ENCODE data around the gene POLR2L. TPM values are rescaled to one million over a fixed set of nuclear protein-coding genes. Genes with fewer than 3 reads are reported as not detected.

POLR2L gene
- total RNA-seq, 2 experiments from 2014 or later, result 90.3 to 96.0 TPM

GRCh38 chr11:876545-876944 lies 34.2 kb upstream of the POLR2L start:
- no peak overlapping the region for H3K4me3 Mint-ChIP-seq
- H3K4me1 Mint-ChIP-seq, result no peaks in the 10 kb centered on the region
- peaks cover 2% of the 10 kb centered on the region for H3K36me3 Mint-ChIP-seq (ENCODE audit: low read depth)
- DNase-seq, result no peak
- no peak overlapping the region for H3K27ac Mint-ChIP-seq
- ChIA-PET POLR2A (no interaction called here), CTCF (no interaction called here)
- no peaks in the 10 kb centered on the region for H3K9me3 Mint-ChIP-seq
- no peaks in the 10 kb centered on the region for H3K27me3 Mint-ChIP-seq

GRCh38 chr11:875769-876301 lies 33.5 kb upstream of the POLR2L start:
- Mint-ChIP-seq H3K27me3 (no peaks in the 10 kb centered on the region), H3K27ac (no peak overlapping the region), H3K4me3 (no peak overlapping the region), H3K9me3 (no peaks in the 10 kb centered on the region), H3K4me1 (no peaks in the 10 kb centered on the region), H3K36me3 (ENCODE audit: low read depth) (peaks cover 2% of the 10 kb centered on the region)
- POLR2A ChIA-PET, result no interaction called here
- no peak for DNase-seq
- CTCF ChIA-PET, result no interaction called here

DNA sequence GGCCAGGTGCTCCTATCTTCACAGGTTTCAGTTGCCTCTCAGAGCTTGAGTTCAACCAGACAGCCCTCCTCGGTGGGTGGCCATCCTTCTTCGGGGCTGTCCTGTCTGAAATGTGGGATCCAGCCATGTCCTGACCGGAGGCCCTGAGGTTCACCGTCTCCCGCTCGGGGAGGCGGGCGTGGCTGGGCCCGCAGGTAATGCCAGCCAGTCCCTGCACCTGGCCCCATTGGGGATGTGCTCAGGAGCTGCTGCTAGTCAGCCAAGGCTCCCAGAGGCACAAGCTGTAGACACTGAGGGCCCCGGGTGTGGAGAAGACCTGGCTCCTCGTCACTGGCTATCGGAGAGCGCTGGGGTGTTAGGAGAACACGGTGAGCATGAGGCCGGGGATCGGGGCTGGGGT lies 32.9 kb upstream of the POLR2L start:
- POLR2A ChIA-PET, result no interaction called here
- H3K27ac Mint-ChIP-seq, result no peak overlapping the region
- H3K4me1 Mint-ChIP-seq, result no peaks in the 10 kb centered on the region
- no peaks in the 10 kb centered on the region for H3K27me3 Mint-ChIP-seq
- no peak for DNase-seq
- no peaks in the 10 kb centered on the region for H3K9me3 Mint-ChIP-seq
- H3K4me3 Mint-ChIP-seq, result no peak overlapping the region
- H3K36me3 Mint-ChIP-seq (ENCODE audit: low read depth), result peaks cover 2% of the 10 kb centered on the region
- CTCF ChIA-PET, result no interaction called here

- H3K4me3 Mint-ChIP-seq, result no peak overlapping the region
- no peaks in the 10 kb centered on the region for H3K27me3 Mint-ChIP-seq
- DNase-seq, result no peak
- no peaks in the 10 kb centered on the region for H3K9me3 Mint-ChIP-seq
- no peaks in the 10 kb centered on the region for H3K4me1 Mint-ChIP-seq
- no peak overlapping the region for H3K27ac Mint-ChIP-seq
- H3K36me3 Mint-ChIP-seq (ENCODE audit: low read depth), result no peaks in the 10 kb centered on the region
- POLR2A ChIA-PET, result no interaction called here
- CTCF ChIA-PET, result no interaction called here
These were observed 31.4 kb upstream of the POLR2L start for GRCh38 chr11:873706-874105.

- no peak for DNase-seq
- Mint-ChIP-seq H3K4me1 (no peaks in the 10 kb centered on the region), H3K27ac (no peak overlapping the region), H3K27me3 (no peaks in the 10 kb centered on the region), H3K9me3 (no peaks in the 10 kb centered on the region), H3K4me3 (no peak overlapping the region), H3K36me3 (ENCODE audit: low read depth) (no peaks in the 10 kb centered on the region)
- POLR2A ChIA-PET, result no interaction called here
- CTCF ChIA-PET, result interaction anchor here (0.9 kb wide), 1 partner anchor 30 kb away, joined by 3 read pairs; no protein-coding TSS in a partner anchor
These were observed 30.5 kb upstream of the POLR2L start for GRCh38 chr11:872799-873198.

GRCh38 chr11:871472-871871 lies 29.1 kb upstream of the POLR2L start:
- DNase-seq, result no peak
- no peaks in the 10 kb centered on the region for H3K27me3 Mint-ChIP-seq
- CTCF ChIA-PET, result no interaction called here
- no peaks in the 10 kb centered on the region for H3K9me3 Mint-ChIP-seq
- POLR2A ChIA-PET, result no interaction called here
- H3K4me3 Mint-ChIP-seq, result no peak overlapping the region
- H3K27ac Mint-ChIP-seq, result no peak overlapping the region
- H3K36me3 Mint-ChIP-seq (ENCODE audit: low read depth), result no peaks in the 10 kb centered on the region
- H3K4me1 Mint-ChIP-seq, result no peaks in the 10 kb centered on the region

DNA sequence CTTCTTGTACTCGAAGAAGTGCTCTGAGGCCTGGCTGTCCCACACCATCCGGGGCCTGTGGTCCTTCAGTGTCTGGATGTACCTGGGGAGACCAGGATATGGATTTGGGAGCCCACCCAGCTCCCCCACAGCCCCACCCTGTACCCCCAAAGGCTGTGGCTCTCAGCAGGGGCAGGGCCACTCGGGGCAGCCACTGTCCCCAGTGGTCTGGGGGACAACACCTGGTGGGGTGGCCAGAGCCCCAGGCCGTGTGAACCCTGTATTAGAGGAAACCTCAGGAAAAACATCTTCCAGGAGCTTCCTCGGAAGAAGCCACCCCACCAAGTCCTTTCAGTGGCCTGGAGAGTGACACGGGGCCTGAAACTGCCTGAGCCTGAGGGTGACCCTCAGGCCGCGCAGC lies 28.1 kb upstream of the POLR2L start:
- H3K36me3 Mint-ChIP-seq (ENCODE audit: low read depth), result no peaks in the 10 kb centered on the region
- H3K4me1 Mint-ChIP-seq, result no peaks in the 10 kb centered on the region
- no peaks in the 10 kb centered on the region for H3K9me3 Mint-ChIP-seq
- DNase-seq, result no peak
- POLR2A ChIA-PET, result interaction anchor here (0.6 kb wide), 1 partner anchor 14 kb away, joined by 3 read pairs; no protein-coding TSS in a partner anchor
- H3K27ac Mint-ChIP-seq, result no peak overlapping the region
- CTCF ChIA-PET, result interaction anchor here (1.6 kb wide), 1 partner anchor 22 kb away, joined by 4 read pairs; no protein-coding TSS in a partner anchor
- no peaks in the 10 kb centered on the region for H3K27me3 Mint-ChIP-seq
- no peak overlapping the region for H3K4me3 Mint-ChIP-seq

DNA sequence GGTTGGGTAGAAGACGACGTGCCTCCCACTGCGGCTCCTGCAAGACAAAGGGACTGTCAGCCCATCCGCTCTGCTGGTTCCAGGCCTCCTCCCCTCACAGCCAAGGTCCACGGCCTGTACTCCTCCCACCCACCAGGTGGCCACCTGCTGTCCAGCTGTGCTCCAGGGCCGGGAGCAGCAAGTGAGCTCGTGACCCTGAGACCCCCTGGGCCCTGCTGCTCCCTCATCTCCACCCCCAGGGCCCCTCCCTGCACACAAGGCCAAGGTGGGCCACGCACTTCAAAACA lies 27.7 kb upstream of the POLR2L start:
- Mint-ChIP-seq H3K4me3 (no peak overlapping the region), H3K9me3 (no peaks in the 10 kb centered on the region), H3K36me3 (ENCODE audit: low read depth) (no peaks in the 10 kb centered on the region), H3K4me1 (no peaks in the 10 kb centered on the region), H3K27me3 (no peaks in the 10 kb centered on the region), H3K27ac (no peak overlapping the region)
- no peak for DNase-seq
- CTCF ChIA-PET, result interaction anchor here (1.6 kb wide), 1 partner anchor 21 kb away, joined by 4 read pairs; no protein-coding TSS in a partner anchor
- POLR2A ChIA-PET, result interaction anchor here (0.6 kb wide), 1 partner anchor 14 kb away, joined by 3 read pairs; no protein-coding TSS in a partner anchor

DNA sequence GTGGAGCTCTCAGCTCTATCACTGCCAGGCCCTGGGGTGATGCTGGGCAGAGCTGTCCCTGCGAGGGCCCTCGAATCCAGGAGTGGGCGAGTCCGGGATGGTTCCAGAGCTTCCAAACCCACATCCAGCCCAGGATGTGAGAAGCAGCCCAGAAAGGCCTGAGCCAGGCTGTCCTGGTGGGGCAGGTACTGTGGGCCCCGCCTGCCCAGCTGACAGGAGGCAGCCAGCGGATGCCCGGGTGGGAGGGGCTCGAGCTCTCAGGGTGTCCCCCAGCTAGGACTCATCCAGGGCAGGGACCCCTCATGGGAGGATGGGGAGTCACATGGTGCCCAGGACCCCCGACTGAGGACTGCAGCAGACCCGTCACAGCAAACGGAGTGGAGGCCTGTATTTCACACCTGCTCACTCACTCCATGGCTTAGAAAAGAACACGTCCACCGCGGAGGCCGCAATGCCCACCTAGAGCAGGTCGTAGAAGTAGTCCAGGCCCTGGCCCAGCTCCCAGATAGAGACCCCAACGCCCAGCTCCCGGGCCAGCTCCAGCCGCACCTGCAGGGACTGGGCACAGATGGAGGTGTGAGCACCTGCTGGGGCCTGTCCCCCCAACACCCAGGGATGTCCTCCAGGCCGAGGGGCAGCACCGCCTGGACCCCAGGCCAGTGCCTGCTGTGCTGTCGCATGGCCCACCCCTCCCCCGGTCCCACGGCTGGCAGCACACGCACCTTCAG lies 27.2 kb upstream of the POLR2L start:
- POLR2A ChIA-PET, result no interaction called here
- CTCF ChIA-PET, result interaction anchor here (1.6 kb wide), 1 partner anchor 21 kb away, joined by 4 read pairs; no protein-coding TSS in a partner anchor

GRCh38 chr11:868802-869201 lies 26.5 kb upstream of the POLR2L start:
- ChIA-PET POLR2A (no interaction called here), CTCF (no interaction called here)
- no peak overlapping the region for H3K27ac Mint-ChIP-seq
- H3K4me3 Mint-ChIP-seq, result no peak overlapping the region
- H3K9me3 Mint-ChIP-seq, result no peaks in the 10 kb centered on the region
- H3K4me1 Mint-ChIP-seq, result no peaks in the 10 kb centered on the region
- no peaks in the 10 kb centered on the region for H3K36me3 Mint-ChIP-seq (ENCODE audit: low read depth)
- H3K27me3 Mint-ChIP-seq, result no peaks in the 10 kb centered on the region
- no peak for DNase-seq

More for the DNA sequence above, 27.2 kb upstream of the POLR2L start:
- Mint-ChIP-seq H3K27me3 (no peaks in the 10 kb centered on the region), H3K27ac (no peak overlapping the region), H3K9me3 (no peaks in the 10 kb centered on the region), H3K36me3 (ENCODE audit: low read depth) (no peaks in the 10 kb centered on the region), H3K4me3 (no peak overlapping the region), H3K4me1 (no peaks in the 10 kb centered on the region)
- no peak for DNase-seq

GRCh38 chr11:868394-868793 lies 26.1 kb upstream of the POLR2L start:
- DNase-seq, result no peak
- ChIA-PET CTCF (no interaction called here), POLR2A (no interaction called here)
- H3K36me3 Mint-ChIP-seq (ENCODE audit: low read depth), result no peaks in the 10 kb centered on the region
- no peak overlapping the region for H3K4me3 Mint-ChIP-seq
- no peak overlapping the region for H3K27ac Mint-ChIP-seq
- H3K4me1 Mint-ChIP-seq, result no peaks in the 10 kb centered on the region
- no peaks in the 10 kb centered on the region for H3K27me3 Mint-ChIP-seq
- no peaks in the 10 kb centered on the region for H3K9me3 Mint-ChIP-seq

- Mint-ChIP-seq H3K4me1 (no peaks in the 10 kb centered on the region), H3K27ac (no peak overlapping the region), H3K9me3 (no peaks in the 10 kb centered on the region), H3K36me3 (ENCODE audit: low read depth) (no peaks in the 10 kb centered on the region), H3K27me3 (no peaks in the 10 kb centered on the region), H3K4me3 (no peak overlapping the region)
- DNase-seq, result no peak
- POLR2A ChIA-PET, result no interaction called here
- CTCF ChIA-PET, result interaction anchor here (1.1 kb wide), 1 partner anchor 19 kb away, joined by 3 read pairs; no protein-coding TSS in a partner anchor
These were observed 25.6 kb upstream of the POLR2L start for GRCh38 chr11:867856-868358.

DNA sequence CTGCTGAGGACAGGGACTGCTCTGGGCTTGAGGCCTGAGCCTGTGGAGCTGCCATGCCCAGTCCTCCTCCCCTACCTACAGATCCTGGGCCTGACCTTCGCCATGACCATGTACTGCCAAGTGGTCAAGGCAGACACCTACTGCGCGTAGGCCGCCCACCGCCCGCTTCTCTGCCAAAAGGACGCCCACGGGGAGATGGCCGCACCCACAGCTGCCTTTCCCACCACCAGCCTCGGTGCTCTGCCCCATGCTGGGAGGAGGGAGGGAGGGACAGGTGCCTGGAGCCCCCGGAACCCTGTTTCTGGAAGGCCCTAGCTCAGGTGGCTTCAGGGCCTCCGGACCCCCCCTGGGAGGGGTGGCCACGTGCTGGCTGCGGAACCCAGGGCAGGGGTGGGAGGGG lies 24.2 kb upstream of the POLR2L start:
- no peak overlapping the region for H3K27ac Mint-ChIP-seq
- ChIA-PET CTCF (no interaction called here), POLR2A (no interaction called here)
- H3K36me3 Mint-ChIP-seq (ENCODE audit: low read depth), result no peaks in the 10 kb centered on the region
- H3K9me3 Mint-ChIP-seq, result no peaks in the 10 kb centered on the region
- no peak overlapping the region for H3K4me3 Mint-ChIP-seq
- H3K27me3 Mint-ChIP-seq, result no peaks in the 10 kb centered on the region
- no peaks in the 10 kb centered on the region for H3K4me1 Mint-ChIP-seq
- DNase-seq, result no peak

Data from activated CD4-positive, alpha-beta T cell treated with anti-CD3 and anti-CD28 coated beads, Interleukin-2, amount 10 ng/mL, durations not matched to agents 7 days and 5 days (primary cell).